DND-41 (cell line): ENCODE measurements around the gene RHOB.

Source experiments
- ATAC-seq: fragments of 200-7000 bp; cut with Tn5 transposase; 3 replicates; pipeline ENCODE4 v1.9.1; 2021; ENCODE audit warnings: low read depth; ENCODE audit not compliant: insufficient read depth
- DNase-seq: peaks from one replicate; pipeline ENCODE4 v3.0.0-alpha.2; 2020
- H2AFZ ChIP-seq: 2 replicates; pipeline ENCODE4 v1.6.0; 2012; ENCODE audit warnings: low read depth, low read length
- H3K27ac ChIP-seq: 2 replicates; pipeline ENCODE4 v1.5.1; 2012; ENCODE audit warnings: low read length, inconsistent platforms
- H3K27me3 ChIP-seq: fragments of 200-600 bp; sonication (generic); 2 replicates; pipeline ENCODE4 v1.6.0; 2012; ENCODE audit warnings: low read length, mild to moderate bottlenecking, inconsistent platforms; ENCODE audit not compliant: insufficient read depth, poor library complexity
- H3K36me3 ChIP-seq: 2 replicates; pipeline ENCODE4 v1.5.1; 2012; ENCODE audit warnings: low read length, inconsistent platforms; ENCODE audit not compliant: insufficient read depth
- H3K4me1 ChIP-seq: 2 replicates; pipeline ENCODE4 v1.5.1; 2012; ENCODE audit warnings: mild to moderate bottlenecking, low read length; ENCODE audit not compliant: insufficient read depth
- H3K4me2 ChIP-seq: 2 replicates; pipeline ENCODE4 v1.6.0; 2012; ENCODE audit warnings: mild to moderate bottlenecking, moderate library complexity, low read length, inconsistent platforms; ENCODE audit not compliant: insufficient read depth
- H3K4me3 ChIP-seq, 2 experiments: fragments of 200-600 bp in 1 of 2; shearing (Covaris generic) in 1 of 2; 2 replicates each; pipeline ENCODE4 v1.5.1; 2012 to 2016; ENCODE audit warnings: inconsistent platforms in 2 of 2, low read length in 2 of 2, mild to moderate bottlenecking in 2 of 2, low read depth in 1 of 2, moderate library complexity in 1 of 2
- H3K79me2 ChIP-seq: 2 replicates; pipeline ENCODE4 v1.6.0; 2012; ENCODE audit warnings: low read length, inconsistent platforms; ENCODE audit not compliant: insufficient read depth
- H3K9ac ChIP-seq: 2 replicates; pipeline ENCODE4 v1.6.0; 2012; ENCODE audit warnings: low read depth, mild to moderate bottlenecking, inconsistent platforms, low read length, moderate library complexity
- H3K9me3 ChIP-seq: 2 replicates; pipeline ENCODE4 v1.5.1; 2012; ENCODE audit warnings: low read length, moderate library complexity, mild to moderate bottlenecking, inconsistent platforms; ENCODE audit not compliant: insufficient read depth, severe bottlenecking
- H4K20me1 ChIP-seq: 2 replicates; pipeline ENCODE4 v1.6.0; 2012; ENCODE audit warnings: low read length; ENCODE audit not compliant: insufficient read depth
- EZH2 ChIP-seq: IDR thresholded peaks from 3 replicates; pipeline ENCODE4 v1.6.1; 2012; ENCODE audit warnings: borderline replicate concordance, low read depth, mild to moderate bottlenecking, moderate library complexity, low read length, inconsistent platforms; ENCODE audit not compliant: severe bottlenecking
- TF ChIP-seq, protein P1 (sequence below): IDR thresholded peaks from 2 replicates; pipeline ENCODE4 v1.5.1; 2012; ENCODE audit warnings: borderline replicate concordance, low read length, moderate library complexity, mild to moderate bottlenecking; ENCODE audit not compliant: poor library complexity, severe bottlenecking; ENCODE audit errors: extremely low read depth

RHOB gene

DNA sequence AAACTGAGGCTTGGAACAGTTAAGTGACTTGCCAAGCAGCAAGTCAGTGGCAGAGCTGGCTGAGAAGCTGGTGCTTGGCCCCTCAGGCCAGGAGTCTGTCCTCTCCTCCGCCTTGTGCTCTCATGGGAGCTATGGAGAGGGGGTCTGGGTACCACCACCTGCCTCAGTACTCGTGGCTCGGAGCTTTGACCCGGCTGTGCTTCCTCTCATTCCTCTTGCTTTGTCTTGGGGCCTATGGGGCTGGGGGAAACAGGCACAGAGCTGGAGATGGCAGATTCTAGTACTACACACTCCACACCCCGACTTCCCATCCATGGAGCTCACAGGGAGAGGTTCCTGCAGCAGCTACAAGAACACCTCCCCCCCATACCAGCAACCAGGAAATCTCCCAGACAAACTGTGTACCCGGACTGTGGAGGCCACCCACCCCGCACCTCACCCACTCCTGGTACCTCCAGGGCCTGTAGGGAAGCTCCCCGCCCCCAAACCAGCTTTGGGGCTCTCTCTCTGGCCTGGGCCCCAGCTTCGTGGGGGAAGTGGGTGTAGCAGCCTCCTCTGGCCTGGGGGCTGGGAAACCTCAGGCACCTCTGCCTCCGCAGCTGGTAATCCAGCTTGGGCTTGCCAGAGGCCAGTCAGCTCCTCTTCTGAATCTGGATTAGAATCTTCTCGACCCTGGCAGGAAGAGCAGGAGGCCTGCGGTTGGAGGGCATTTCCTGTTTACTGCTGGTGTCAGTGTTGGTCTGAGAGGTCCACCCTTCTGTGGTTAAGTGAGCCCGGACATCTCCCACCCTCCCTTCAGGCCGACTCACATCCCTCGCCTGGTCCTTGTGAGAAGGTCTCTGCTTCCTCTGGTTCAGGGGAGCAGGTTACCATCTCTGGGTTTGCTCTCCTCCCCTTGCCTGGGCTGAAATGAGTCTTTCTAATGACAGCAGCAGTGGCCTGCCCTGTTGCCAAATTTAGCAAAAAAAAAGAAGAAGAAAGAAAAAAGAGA lies 22.3 kb upstream of the RHOB start:
- H3K4me3 ChIP-seq, result no peak overlapping the region
- H3K4me2 ChIP-seq, result no peak overlapping the region
- H3K27me3 ChIP-seq, result peaks cover 20% of the 10 kb centered on the region
- no peak overlapping the region for H3K9ac ChIP-seq
- DNase-seq (no peak), ATAC-seq (peak; percentile 49; the same call in 2 of the 3 replicates)
- H3K4me1 ChIP-seq, result no peaks in the 10 kb centered on the region
- H2AFZ ChIP-seq, result no peak overlapping the region
- H3K27ac ChIP-seq, result no peak overlapping the region
- no peaks in the 10 kb centered on the region for H3K9me3 ChIP-seq
- no peaks in the 10 kb centered on the region for H4K20me1 ChIP-seq
- no peaks in the 10 kb centered on the region for H3K36me3 ChIP-seq
- H3K79me2 ChIP-seq, result no peaks in the 10 kb centered on the region
- TF ChIP-seq, protein P1, sequence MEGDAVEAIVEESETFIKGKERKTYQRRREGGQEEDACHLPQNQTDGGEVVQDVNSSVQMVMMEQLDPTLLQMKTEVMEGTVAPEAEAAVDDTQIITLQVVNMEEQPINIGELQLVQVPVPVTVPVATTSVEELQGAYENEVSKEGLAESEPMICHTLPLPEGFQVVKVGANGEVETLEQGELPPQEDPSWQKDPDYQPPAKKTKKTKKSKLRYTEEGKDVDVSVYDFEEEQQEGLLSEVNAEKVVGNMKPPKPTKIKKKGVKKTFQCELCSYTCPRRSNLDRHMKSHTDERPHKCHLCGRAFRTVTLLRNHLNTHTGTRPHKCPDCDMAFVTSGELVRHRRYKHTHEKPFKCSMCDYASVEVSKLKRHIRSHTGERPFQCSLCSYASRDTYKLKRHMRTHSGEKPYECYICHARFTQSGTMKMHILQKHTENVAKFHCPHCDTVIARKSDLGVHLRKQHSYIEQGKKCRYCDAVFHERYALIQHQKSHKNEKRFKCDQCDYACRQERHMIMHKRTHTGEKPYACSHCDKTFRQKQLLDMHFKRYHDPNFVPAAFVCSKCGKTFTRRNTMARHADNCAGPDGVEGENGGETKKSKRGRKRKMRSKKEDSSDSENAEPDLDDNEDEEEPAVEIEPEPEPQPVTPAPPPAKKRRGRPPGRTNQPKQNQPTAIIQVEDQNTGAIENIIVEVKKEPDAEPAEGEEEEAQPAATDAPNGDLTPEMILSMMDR, result no peak
- no peak for TF ChIP-seq EZH2

DNA sequence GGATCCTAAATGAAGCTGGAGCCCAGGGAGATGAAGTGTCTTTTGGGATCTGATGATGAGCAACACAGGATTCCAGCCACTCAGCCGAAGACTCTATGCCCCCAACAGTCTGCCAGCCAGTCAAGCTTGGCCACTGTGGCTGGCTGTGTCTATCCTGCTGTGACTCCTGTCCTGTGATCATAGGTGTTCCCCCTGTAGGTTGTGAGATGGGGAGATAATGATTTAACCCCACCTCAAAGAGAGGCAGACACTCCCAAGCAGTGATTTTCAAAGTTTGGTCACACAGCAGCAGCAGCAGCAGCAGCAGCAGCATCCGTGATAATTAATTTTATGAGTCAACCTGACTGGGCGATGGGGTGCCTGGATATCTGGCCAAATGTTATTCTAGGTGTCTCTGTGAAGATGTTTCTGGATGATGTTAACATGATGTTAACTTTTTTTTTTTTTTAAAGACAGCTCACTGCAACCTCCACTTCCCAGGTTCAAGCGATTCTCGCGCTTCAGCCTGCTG lies 21.4 kb upstream of the RHOB start:
- no peak overlapping the region for H3K4me3 ChIP-seq
- H3K27ac ChIP-seq, result no peak overlapping the region
- H3K9me3 ChIP-seq, result no peaks in the 10 kb centered on the region
- H3K9ac ChIP-seq, result no peak overlapping the region
- TF ChIP-seq, protein P1, result no peak
- no peak for TF ChIP-seq EZH2
- no peak overlapping the region for H2AFZ ChIP-seq
- no peaks in the 10 kb centered on the region for H4K20me1 ChIP-seq
- H3K4me1 ChIP-seq, result no peaks in the 10 kb centered on the region
- no peaks in the 10 kb centered on the region for H3K36me3 ChIP-seq
- DNase-seq (no peak), ATAC-seq (no peak)
- H3K27me3 ChIP-seq, result peaks cover 26% of the 10 kb centered on the region
- H3K79me2 ChIP-seq, result no peaks in the 10 kb centered on the region
- H3K4me2 ChIP-seq, result no peak overlapping the region

DNA sequence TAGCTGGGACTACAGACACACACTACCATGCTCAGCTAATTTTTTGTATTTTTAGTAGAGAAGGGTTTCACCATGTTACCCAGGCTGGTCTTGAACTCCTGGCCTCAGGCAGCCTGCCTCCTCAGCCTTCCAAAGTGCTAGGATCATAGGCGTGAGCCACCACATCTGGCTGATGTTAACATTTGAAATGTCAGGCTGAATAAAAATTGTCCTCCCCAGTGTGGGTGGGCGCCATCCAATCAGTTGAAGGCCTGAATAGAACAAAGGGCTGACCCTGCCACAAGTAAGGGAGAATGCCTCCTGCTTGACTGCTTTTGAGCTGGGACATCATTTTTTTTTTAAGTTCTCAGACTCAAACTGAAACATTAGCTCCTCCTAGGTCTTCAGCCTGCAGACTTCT lies 21.0 kb upstream of the RHOB start:
- no peaks in the 10 kb centered on the region for H3K9me3 ChIP-seq
- H3K4me1 ChIP-seq, result no peaks in the 10 kb centered on the region
- H3K4me3 ChIP-seq, result no peak overlapping the region
- no peak overlapping the region for H2AFZ ChIP-seq
- no peaks in the 10 kb centered on the region for H3K79me2 ChIP-seq
- H3K9ac ChIP-seq, result no peak overlapping the region
- H4K20me1 ChIP-seq, result no peaks in the 10 kb centered on the region
- no peak for TF ChIP-seq EZH2
- TF ChIP-seq, protein P1, result no peak
- no peak for DNase-seq
- ATAC-seq, result no peak
- no peak overlapping the region for H3K27ac ChIP-seq
- H3K36me3 ChIP-seq, result no peaks in the 10 kb centered on the region
- no peak overlapping the region for H3K4me2 ChIP-seq
- H3K27me3 ChIP-seq, result peaks cover 28% of the 10 kb centered on the region
